Measurements from ENCODE around the gene ARID1B.

- TF ChIP-seq, protein P1, sequence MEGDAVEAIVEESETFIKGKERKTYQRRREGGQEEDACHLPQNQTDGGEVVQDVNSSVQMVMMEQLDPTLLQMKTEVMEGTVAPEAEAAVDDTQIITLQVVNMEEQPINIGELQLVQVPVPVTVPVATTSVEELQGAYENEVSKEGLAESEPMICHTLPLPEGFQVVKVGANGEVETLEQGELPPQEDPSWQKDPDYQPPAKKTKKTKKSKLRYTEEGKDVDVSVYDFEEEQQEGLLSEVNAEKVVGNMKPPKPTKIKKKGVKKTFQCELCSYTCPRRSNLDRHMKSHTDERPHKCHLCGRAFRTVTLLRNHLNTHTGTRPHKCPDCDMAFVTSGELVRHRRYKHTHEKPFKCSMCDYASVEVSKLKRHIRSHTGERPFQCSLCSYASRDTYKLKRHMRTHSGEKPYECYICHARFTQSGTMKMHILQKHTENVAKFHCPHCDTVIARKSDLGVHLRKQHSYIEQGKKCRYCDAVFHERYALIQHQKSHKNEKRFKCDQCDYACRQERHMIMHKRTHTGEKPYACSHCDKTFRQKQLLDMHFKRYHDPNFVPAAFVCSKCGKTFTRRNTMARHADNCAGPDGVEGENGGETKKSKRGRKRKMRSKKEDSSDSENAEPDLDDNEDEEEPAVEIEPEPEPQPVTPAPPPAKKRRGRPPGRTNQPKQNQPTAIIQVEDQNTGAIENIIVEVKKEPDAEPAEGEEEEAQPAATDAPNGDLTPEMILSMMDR (IDR thresholded peaks at IDR 0.05; ENCODE audit: borderline replicate concordance, extremely low read depth, low read length, poor library complexity, severe bottlenecking): no peak
- TF ChIP-seq EZH2 (IDR thresholded peaks at IDR 0.05; ENCODE audit: borderline replicate concordance, low read depth, low read length, severe bottlenecking): no peak
Observed at GRCh38 chr6:157151029-157151428, 373.9 kb downstream of the ARID1B start.

All from DND-41 (cell line).